DND-41 (cell line): Measurements from ENCODE around the gene AK5.

Experiments used
- ATAC-seq: fragments of 200-7000 bp; cut with Tn5 transposase; 3 replicates; pipeline ENCODE4 v1.9.1; 2021; ENCODE audit warnings: low read depth; ENCODE audit not compliant: insufficient read depth
- DNase-seq: peaks from one replicate; pipeline ENCODE4 v3.0.0-alpha.2; 2020
- H2AFZ ChIP-seq: 2 replicates; pipeline ENCODE4 v1.6.0; 2012; ENCODE audit warnings: low read depth, low read length
- H3K27ac ChIP-seq: 2 replicates; pipeline ENCODE4 v1.5.1; 2012; ENCODE audit warnings: low read length, inconsistent platforms
- H3K27me3 ChIP-seq: fragments of 200-600 bp; sonication (generic); 2 replicates; pipeline ENCODE4 v1.6.0; 2012; ENCODE audit warnings: low read length, mild to moderate bottlenecking, inconsistent platforms; ENCODE audit not compliant: insufficient read depth, poor library complexity
- H3K36me3 ChIP-seq: 2 replicates; pipeline ENCODE4 v1.5.1; 2012; ENCODE audit warnings: low read length, inconsistent platforms; ENCODE audit not compliant: insufficient read depth
- H3K4me1 ChIP-seq: 2 replicates; pipeline ENCODE4 v1.5.1; 2012; ENCODE audit warnings: mild to moderate bottlenecking, low read length; ENCODE audit not compliant: insufficient read depth
- H3K4me2 ChIP-seq: 2 replicates; pipeline ENCODE4 v1.6.0; 2012; ENCODE audit warnings: mild to moderate bottlenecking, moderate library complexity, low read length, inconsistent platforms; ENCODE audit not compliant: insufficient read depth
- H3K4me3 ChIP-seq, 2 experiments: fragments of 200-600 bp in 1 of 2; shearing (Covaris generic) in 1 of 2; 2 replicates each; pipeline ENCODE4 v1.5.1; 2012 to 2016; ENCODE audit warnings: inconsistent platforms in 2 of 2, low read length in 2 of 2, mild to moderate bottlenecking in 2 of 2, low read depth in 1 of 2, moderate library complexity in 1 of 2
- H3K79me2 ChIP-seq: 2 replicates; pipeline ENCODE4 v1.6.0; 2012; ENCODE audit warnings: low read length, inconsistent platforms; ENCODE audit not compliant: insufficient read depth
- H3K9ac ChIP-seq: 2 replicates; pipeline ENCODE4 v1.6.0; 2012; ENCODE audit warnings: low read depth, mild to moderate bottlenecking, inconsistent platforms, low read length, moderate library complexity
- H3K9me3 ChIP-seq: 2 replicates; pipeline ENCODE4 v1.5.1; 2012; ENCODE audit warnings: low read length, moderate library complexity, mild to moderate bottlenecking, inconsistent platforms; ENCODE audit not compliant: insufficient read depth, severe bottlenecking
- H4K20me1 ChIP-seq: 2 replicates; pipeline ENCODE4 v1.6.0; 2012; ENCODE audit warnings: low read length; ENCODE audit not compliant: insufficient read depth
- CTCF ChIP-seq: IDR thresholded peaks from 2 replicates; pipeline ENCODE4 v1.5.1; 2012; ENCODE audit warnings: borderline replicate concordance, low read length, moderate library complexity, mild to moderate bottlenecking; ENCODE audit not compliant: poor library complexity, severe bottlenecking; ENCODE audit errors: extremely low read depth
- EZH2 ChIP-seq: IDR thresholded peaks from 3 replicates; pipeline ENCODE4 v1.6.1; 2012; ENCODE audit warnings: borderline replicate concordance, low read depth, mild to moderate bottlenecking, moderate library complexity, low read length, inconsistent platforms; ENCODE audit not compliant: severe bottlenecking

The AK5 gene

GRCh38 chr1:77545970-77546369 lies 264.2 kb downstream of the AK5 start:
- TF ChIP-seq EZH2 (no peak), CTCF (no peak)
- Histone ChIP-seq H3K4me2 (no peak overlapping the region), H3K27me3 (no peaks in the 10 kb centered on the region), H3K9me3 (no peaks in the 10 kb centered on the region), H3K4me3 (no peak overlapping the region), H3K9ac (no peak overlapping the region), H3K79me2 (no peaks in the 10 kb centered on the region), H3K4me1 (no peaks in the 10 kb centered on the region), H3K36me3 (no peaks in the 10 kb centered on the region), H3K27ac (no peak overlapping the region), H2AFZ (no peak overlapping the region), H4K20me1 (no peaks in the 10 kb centered on the region)
- DNase-seq, result no peak
- ATAC-seq, result no peak

- no peak for ATAC-seq
- no peak overlapping the region for H3K27ac ChIP-seq
- H3K27me3 ChIP-seq, result no peaks in the 10 kb centered on the region
- no peaks in the 10 kb centered on the region for H3K4me1 ChIP-seq
- H2AFZ ChIP-seq, result no peak overlapping the region
- no peak overlapping the region for H3K9ac ChIP-seq
- TF ChIP-seq CTCF, result no peak
- no peak for TF ChIP-seq EZH2
- no peaks in the 10 kb centered on the region for H3K9me3 ChIP-seq
- H3K79me2 ChIP-seq, result no peaks in the 10 kb centered on the region
- H4K20me1 ChIP-seq, result no peaks in the 10 kb centered on the region
- no peak overlapping the region for H3K4me3 ChIP-seq
- no peak overlapping the region for H3K4me2 ChIP-seq
- H3K36me3 ChIP-seq, result no peaks in the 10 kb centered on the region
- DNase-seq, result no peak
Observed at GRCh38 chr1:77546890-77547289, 265.1 kb downstream of the AK5 start.

- H3K4me2 ChIP-seq, result no peak overlapping the region
- no peaks in the 10 kb centered on the region for H4K20me1 ChIP-seq
- DNase-seq, result no peak
- TF ChIP-seq CTCF, result no peak
- no peak for TF ChIP-seq EZH2
- no peaks in the 10 kb centered on the region for H3K79me2 ChIP-seq
- H3K27me3 ChIP-seq, result no peaks in the 10 kb centered on the region
- H3K4me1 ChIP-seq, result no peaks in the 10 kb centered on the region
- no peaks in the 10 kb centered on the region for H3K36me3 ChIP-seq
- H3K4me3 ChIP-seq, result no peak overlapping the region
- H2AFZ ChIP-seq, result no peak overlapping the region
- no peak overlapping the region for H3K27ac ChIP-seq
- ATAC-seq, result no peak
- H3K9ac ChIP-seq, result no peak overlapping the region
- H3K9me3 ChIP-seq, result no peaks in the 10 kb centered on the region
Observed at GRCh38 chr1:77548285-77548684, 266.5 kb downstream of the AK5 start.

- Histone ChIP-seq H3K27me3 (no peaks in the 10 kb centered on the region), H3K9ac (no peak overlapping the region), H2AFZ (no peak overlapping the region), H3K36me3 (no peaks in the 10 kb centered on the region), H3K4me3 (no peak overlapping the region), H4K20me1 (no peaks in the 10 kb centered on the region), H3K9me3 (no peaks in the 10 kb centered on the region), H3K4me2 (no peak overlapping the region), H3K27ac (no peak overlapping the region), H3K4me1 (no peaks in the 10 kb centered on the region), H3K79me2 (no peaks in the 10 kb centered on the region)
- ATAC-seq, result no peak
- no peak for DNase-seq
- TF ChIP-seq CTCF (no peak), EZH2 (no peak)
Observed at GRCh38 chr1:77550135-77550534, 268.3 kb downstream of the AK5 start.
